IPS-18c (cell line): ENCODE results near the gene LRRC74B.

Source experiments
- H3K4me3 ChIP-seq: 2 replicates; pipeline ENCODE4 v1.7.0; 2013; ENCODE audit warnings: low read depth, mild to moderate bottlenecking, low read length, moderate library complexity; ENCODE audit not compliant: insufficient read depth
- H3K9me3 ChIP-seq: one replicate; pipeline ENCODE4 v1.6.1; 2013; ENCODE audit warnings: mild to moderate bottlenecking, low read length, moderate library complexity; ENCODE audit not compliant: control insufficient read depth, insufficient read depth

LRRC74B gene

DNA sequence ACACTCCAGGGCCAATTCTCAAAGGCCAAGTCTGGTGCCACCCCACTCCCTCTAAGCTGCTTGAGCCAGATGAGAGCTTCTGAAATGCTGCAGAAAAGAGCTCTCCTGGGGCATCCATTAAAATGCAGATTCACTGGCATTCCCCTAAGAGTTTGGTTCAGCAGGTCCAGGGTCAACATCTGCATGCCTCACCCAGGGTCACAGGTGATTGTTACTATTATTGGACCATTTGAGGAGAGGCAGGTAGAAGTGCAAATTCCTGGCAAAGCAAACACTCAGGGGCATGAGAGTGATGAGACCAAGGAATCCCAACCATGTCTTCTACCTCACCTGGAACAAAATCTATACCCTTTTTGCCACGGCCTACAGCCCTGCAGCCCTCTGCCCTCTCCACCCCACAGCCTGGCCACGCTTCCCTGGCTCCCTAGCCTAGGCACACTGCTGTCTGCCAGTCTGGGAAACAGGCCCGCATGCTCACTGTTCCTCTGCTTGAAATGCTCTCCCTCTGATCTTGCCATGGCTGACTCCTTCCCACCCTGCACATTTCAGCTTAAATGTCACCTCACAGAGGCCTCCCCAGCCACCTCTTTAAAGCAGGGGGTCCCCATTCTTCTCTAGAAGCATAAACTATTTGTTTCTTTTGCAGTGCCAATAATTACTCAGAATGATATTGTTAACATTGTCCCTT lies 35.2 kb upstream of the LRRC74B start:
- no peaks in the 10 kb centered on the region for H3K9me3 ChIP-seq
- no peak overlapping the region for H3K4me3 ChIP-seq

DNA sequence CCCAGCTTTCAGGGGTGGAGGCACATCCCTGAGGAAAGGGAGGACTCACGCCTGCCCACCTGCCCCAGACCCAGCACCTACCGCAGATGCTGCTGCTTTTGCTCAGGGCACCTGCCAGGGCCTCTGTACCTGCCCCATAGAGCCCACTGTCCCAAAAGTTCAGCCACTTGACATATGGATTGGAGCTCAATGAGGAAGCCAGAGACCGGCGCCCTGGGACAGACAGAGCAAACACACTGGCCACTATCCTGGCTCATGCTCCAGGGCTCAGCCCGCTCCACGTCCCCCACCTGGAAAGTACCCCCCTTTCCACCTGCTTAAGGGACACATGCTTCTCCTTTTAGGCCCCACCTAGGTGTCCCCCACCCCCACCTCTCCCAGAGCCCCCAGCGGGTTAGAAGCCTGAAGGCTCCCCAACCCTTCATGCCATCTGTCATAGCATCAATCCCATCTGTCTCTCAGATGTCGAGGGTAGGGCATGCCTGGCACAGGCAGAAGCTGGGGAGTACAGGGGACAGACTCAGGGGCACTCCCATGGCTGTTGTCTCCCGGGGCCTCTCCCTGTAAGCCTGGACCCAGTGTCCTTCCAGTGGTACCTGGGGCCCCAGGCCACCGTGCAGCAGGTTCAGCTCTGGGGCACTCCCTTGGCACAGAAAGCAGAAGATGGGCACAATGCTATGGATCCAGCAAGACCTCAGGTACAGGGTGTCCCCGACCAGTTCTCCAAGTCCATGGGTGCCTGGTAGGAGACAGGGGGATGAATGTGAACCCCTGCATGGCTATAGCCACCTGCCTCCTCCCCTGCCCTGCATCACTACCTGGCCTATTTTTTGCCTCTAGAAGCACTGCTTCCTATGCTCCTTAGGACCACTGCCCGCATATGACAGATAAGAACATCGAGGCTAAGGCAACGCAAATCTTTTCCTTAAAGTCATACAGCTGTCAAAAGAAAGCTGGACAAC lies 33.0 kb upstream of the LRRC74B start:
- Histone ChIP-seq H3K4me3 (no peak overlapping the region), H3K9me3 (no peaks in the 10 kb centered on the region)

DNA sequence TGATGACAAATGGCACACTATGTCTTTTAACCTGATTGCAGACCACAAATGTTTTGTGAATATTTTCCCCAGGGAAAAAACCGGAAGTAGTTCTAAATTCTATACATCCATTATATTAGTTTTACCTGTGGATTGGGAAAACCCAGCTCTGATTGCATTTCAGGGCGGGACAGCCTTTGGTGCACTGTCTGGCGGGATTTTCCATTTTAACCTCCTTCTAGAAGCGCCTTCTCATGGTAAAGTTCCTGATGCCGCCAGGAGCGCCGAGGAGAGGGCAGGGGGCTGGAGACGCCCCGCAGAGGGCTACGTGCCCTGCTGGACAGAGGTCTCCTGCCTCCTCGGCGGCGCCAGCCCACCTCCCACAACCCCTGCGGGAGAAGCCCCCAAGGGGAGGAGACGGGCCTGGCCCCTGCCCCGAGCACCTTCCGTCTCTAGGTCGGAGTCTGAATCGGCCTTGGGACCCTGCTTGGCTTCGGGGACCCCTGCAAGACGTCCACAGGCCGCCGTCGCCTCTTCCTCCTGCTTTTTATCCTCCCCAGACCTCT lies 32.0 kb upstream of the LRRC74B start:
- Histone ChIP-seq H3K9me3 (no peaks in the 10 kb centered on the region), H3K4me3 (peak overlapping the region; percentile 73)

DNA sequence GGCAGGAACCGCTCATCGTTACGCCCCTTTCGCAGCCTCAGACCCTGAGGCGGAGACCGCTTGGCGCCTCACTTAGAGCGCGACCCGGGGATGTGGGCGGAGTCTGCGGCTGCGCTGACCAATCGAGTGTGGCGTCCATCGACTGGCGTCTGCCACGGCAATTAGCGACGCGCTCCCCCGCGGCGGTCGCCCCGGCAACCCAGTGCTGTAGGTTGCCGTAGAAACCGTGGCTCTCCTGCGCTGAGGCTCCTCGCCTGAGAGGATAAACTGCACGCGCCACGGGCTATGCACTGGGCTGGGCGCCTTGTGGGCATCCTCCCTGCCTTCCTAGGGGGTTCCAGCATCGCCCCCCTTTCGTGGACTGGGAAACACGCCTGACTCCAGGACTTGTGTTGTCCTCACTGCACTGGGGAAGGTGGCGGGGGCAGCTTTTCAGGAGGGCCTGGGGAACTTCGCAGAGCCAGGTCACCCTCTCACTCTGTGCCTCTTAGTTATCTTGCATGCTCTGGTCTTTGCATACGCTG lies 31.5 kb upstream of the LRRC74B start:
- H3K4me3 ChIP-seq: peak overlapping the region; percentile 73

DNA sequence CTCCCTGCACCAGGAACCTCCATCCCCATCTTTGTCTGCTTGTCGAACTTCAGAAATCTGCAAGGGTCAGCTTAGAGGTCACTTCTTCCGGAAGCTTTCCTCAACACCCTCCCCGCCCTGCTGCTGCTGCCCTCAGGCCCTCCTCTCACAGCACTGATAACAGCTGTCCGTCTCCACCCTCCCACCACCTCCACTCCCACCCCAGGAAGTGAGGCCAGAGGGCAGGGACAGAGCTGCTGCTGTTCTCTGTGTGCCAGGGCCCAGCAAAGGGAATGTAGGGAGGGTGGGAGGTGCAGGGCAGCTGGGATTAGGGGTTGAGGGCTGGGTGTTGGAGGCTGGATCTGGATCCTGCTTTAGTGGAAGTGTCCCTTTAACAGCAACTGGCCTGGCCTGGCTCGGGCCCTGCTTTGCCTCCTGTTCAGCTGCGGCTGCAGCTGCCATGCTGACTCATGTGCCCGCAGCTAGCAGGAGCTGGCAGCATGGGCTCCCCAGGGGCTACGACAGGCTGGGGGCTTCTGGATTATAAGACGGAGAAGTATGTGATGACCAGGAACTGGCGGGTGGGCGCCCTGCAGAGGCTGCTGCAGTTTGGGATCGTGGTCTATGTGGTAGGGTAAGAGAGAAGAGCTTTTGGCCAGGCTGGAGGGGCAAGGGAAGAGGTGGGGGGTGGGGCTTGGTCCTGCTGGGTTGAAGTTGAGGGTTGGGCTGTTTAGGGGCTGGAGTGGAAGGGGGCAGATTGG lies 30.9 kb upstream of the LRRC74B start, which contains the start of gene P2RX6:
Gene P2RX6, plus strand, starts transcription at position 440 of the 740 bp plus-strand sequence. Its CDS starts 10 bp downstream, at position 450.
- H3K4me3 ChIP-seq: peak within 1 kb of the TSS; percentile 73

More for the DNA sequence above, 31.5 kb upstream of the LRRC74B start:
- no peaks in the 10 kb centered on the region for H3K9me3 ChIP-seq

DNA sequence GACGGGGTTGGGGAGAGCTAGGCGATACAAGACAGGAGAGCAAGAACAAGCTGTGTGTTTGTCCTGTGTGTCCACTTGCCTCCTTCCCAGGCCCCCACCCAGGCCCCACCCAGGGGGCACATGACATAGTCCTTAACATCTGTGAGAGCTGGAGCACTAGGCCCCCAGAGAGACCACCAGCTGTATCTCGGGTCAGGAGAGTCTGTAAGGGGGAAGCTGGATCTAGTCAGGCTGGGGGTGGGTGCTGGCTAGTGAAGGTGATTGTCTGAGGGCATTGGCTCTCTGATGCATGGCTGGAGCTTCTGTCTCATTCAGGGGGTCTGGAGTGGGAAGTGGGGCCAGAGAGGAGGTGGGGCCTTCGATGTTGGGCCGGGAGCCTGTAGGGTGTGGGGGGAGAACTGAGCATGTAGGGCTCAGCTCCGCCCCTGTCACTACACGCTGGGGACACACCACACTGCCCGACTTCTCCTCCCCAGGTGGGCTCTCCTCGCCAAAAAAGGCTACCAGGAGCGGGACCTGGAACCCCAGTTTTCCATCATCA lies 30.2 kb upstream of the LRRC74B start:
- H3K4me3 ChIP-seq: no peak overlapping the region
- no peaks in the 10 kb centered on the region for H3K9me3 ChIP-seq

More for the DNA sequence above, 30.9 kb upstream of the LRRC74B start, which contains the start of gene P2RX6:
- no peaks in the 10 kb centered on the region for H3K9me3 ChIP-seq

DNA sequence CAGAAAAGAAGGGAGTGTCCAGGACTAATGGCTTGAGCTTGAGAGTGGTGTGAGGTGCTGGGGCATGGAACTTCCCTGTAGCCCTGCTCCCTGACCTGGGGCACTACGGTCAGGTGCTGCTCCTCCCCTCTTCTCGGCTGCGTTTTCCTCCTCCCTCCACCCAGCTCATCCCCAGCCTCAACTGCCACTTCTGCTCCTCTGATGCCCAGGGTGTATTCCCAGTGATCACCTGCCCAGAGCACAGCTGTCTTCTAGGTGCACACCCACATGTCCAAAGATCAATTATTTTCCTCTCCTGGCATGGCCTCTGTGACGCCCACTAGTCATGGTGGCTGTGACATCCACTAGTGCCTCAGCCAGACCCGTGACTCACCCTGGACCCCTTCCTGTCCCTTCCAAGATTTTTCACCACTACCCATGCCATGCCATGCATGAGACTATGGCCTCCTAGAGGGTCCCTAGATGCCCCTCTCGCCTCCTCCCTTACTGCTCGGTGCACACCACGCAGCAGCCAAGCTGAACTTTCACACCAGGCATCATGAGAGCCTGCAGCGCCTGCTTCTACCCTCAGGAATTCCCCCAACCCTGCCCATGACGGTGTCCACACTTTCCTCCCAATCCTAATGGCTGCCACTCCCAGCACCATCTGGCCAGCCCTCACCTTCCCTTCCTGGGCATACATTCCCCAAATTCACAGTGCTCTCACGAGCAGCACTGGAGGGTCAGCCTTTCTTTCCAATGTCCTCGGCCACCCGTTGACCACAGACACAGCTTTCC lies 28.9 kb upstream of the LRRC74B start:
- H3K9me3 ChIP-seq: no peaks in the 10 kb centered on the region
- no peak overlapping the region for H3K4me3 ChIP-seq

DNA sequence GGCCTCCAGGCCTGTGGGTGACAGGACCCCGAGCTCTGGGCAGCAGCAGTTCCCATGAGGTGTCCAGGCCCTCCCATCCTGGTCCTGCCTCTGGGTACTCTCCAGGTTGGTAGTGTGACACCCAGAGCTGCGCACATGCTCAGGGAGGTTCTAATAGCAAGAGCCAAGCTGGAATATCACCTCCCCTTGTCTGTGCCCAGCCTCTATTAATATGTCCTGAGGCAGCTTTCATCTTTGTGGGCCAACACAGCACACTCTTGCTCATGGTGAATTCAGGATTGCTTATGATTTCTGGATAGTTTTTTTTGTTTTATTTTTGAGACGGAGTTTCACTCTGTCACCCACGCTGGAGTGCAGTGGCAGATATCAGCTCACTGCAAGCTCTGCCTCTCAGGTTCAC lies 27.4 kb upstream of the LRRC74B start:
- Histone ChIP-seq H3K4me3 (no peak overlapping the region), H3K9me3 (no peaks in the 10 kb centered on the region)

DNA sequence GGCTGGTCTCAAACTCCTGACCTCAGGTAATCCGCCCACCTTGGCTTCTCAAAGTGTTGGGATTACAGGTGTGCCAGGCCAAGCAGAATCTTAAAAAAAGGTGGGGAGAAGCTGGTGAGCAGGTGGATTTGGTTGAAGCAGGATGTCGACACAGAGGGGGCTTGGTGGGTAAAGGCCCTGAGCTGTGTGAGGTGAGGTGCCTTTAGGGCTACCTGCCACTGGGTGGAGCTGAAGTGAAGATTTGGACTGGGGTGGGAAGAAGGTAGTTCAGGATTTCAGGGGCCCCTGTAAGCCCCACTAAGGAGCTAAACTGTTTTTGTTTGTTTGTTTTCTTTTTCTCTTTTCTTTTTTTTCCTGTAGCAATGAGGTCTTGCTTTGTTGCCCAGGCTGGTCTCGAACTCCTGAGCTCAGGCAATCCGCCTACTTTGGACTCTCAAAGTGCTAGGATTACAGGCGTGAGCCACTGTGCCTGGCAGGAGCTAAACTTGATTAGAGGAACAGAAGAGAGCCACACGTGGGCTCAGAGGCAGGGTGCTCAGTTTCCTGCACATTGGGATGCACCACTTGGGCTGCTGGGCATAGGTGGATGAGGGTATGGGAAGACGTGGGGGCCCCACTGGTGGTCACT lies 24.8 kb upstream of the LRRC74B start:
- Histone ChIP-seq H3K9me3 (no peaks in the 10 kb centered on the region), H3K4me3 (no peak overlapping the region)

DNA sequence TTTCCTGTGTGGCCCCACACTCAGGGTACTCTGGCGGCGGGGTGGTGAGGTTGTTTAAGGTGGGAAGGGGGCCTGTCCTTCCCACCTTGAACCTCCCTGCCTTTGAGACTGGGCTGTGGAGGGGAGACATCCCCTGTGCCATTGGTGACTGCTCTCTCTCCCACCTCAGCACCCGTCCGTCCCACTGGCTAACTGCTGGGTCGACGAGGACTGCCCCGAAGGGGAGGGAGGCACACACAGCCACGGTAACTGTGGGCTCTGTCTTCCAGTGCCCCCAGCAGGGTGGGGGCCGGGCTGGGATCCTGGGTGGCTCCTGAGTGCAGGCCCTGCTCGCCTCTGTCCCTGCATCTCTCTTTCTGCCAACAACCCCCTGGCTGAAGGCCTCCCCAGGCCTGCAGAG lies 23.2 kb upstream of the LRRC74B start:
- H3K9me3 ChIP-seq: no peaks in the 10 kb centered on the region
- no peak overlapping the region for H3K4me3 ChIP-seq

DNA sequence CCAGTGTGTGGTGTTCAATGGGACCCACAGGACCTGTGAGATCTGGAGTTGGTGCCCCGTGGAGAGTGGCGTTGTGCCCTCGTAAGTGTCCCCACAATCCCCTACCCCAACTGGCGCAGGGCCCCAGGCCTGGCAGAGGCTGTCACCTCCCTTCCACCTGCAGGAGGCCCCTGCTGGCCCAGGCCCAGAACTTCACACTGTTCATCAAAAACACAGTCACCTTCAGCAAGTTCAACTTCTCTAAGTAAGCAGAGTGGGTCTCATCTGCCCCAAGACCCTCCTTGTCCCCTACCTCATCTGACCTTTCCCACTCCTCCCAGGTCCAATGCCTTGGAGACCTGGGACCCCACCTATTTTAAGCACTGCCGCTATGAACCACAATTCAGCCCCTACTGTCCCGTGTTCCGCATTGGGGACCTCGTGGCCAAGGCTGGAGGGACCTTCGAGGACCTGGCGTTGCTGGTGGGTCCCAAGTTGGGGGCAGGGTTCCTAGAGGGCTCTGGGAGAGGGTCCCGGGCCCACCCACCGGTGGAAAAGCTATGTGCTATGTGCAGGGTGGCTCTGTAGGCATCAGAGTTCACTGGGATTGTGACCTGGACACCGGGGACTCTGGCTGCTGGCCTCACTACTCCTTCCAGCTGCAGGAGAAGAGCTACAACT lies 22.7 kb upstream of the LRRC74B start:
- Histone ChIP-seq H3K9me3 (no peaks in the 10 kb centered on the region), H3K4me3 (no peak overlapping the region)

DNA sequence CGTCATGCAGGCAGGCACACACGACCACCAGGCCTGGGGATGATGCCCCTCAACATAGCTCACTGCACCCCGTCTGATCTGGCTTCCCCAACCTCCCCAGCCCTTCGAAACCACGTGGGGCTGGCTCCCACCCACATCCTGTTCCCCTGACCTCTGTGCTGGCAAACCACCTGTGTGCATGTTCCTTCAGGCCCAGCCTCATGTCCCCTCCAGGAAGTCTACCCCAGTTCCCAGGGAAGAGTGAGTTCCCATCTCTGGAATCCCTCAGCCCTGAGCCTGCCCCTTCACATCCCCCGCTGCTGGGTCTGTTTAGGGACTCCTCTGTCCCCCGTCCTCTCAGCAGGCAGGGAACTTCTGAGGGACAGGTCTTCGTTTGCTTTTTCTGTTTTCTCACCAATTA lies 20.5 kb upstream of the LRRC74B start:
- H3K9me3 ChIP-seq: no peaks in the 10 kb centered on the region
- no peak overlapping the region for H3K4me3 ChIP-seq

DNA sequence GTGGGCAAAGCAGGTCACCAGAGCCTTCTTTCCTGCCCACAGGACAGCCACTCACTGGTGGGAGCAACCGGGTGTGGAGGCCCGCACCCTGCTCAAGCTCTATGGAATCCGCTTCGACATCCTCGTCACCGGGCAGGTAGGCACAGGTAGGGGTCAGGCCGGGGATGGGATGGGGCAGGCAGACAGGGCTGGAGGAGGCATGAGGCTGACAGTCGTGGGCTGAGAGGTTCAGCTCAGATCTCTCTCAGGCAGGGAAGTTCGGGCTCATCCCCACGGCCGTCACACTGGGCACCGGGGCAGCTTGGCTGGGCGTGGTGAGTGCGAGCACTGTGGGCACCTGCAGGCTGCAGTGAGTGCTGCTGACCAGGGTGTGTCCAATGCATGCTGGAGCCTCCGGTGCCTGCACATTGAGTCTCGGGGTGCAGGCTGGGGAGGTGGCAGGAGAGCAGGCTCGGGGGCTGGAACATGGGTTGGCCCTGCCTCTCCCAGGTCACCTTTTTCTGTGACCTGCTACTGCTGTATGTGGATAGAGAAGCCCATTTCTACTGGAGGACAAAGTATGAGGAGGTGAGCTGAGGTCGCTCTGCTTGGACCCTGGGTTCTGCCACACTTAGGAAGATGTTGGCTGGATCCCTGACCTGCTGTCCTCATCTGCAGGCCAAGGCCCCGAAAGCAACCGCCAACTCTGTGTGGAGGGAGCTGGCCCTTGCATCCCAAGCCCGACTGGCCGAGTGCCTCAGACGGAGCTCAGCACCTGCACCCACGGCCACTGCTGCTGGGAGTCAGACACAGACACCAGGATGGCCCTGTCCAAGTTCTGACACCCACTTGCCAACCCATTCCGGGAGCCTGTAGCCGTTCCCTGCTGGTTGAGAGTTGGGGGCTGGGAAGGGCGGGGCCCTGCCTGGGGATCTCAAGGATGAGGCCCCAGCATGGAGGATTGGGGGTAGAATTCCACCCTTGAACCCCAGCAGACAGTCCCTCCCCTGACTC lies 19.7 kb upstream of the LRRC74B start:
- H3K9me3 ChIP-seq: no peaks in the 10 kb centered on the region
- no peak overlapping the region for H3K4me3 ChIP-seq
